HCT116 (cell line): ENCODE data around the gene MT1G. TPM values are rescaled to one million over a fixed set of nuclear protein-coding genes. Genes with fewer than 3 reads are reported as not detected.

Experiments
- ATAC-seq: fragments of 200-7000 bp; cut with Tn5 transposase; 2 replicates; pipeline ENCODE4 v1.9.1; 2020; ENCODE audit warnings: mild to moderate bottlenecking, moderate library complexity
- BruUV-seq: library from RNA; stranded (reverse); fragments of 400-500 nt; replicated peaks from 2 replicates; lab custom pipeline; 2021; lab: Mats Ljungman, UMichigan
- CTCF ChIA-PET: fragments of 300-600 bp; sonication (Branson Sonifier 250); formaldehyde crosslinking; loops from one replicate; lab custom pipeline; 2021; ENCODE audit warnings: antibody characterized with exemption; lab: Charles Lee
- POLR2A ChIA-PET: fragments of 300-600, 350-600 bp; sonication (Branson Sonifier 250); formaldehyde crosslinking; loops from one replicate; lab custom pipeline; 2021; ENCODE audit warnings: antibody characterized with exemption; lab: Charles Lee
- RAD21 ChIA-PET, 2 experiments: fragments of 300-600 bp; sonication (Branson Sonifier 250); formaldehyde crosslinking; loops; one replicate each; lab custom pipeline; 2023; ENCODE audit warnings: low total read pairs in 2 of 2; ENCODE audit not compliant: uncharacterized antibody in 2 of 2, unreplicated experiment in 2 of 2, low non-redundant PET in 1 of 2; lab: Charles Lee
- DNase-seq: peaks from one replicate; pipeline ENCODE4 v3.0.0-alpha.2; 2010; ENCODE audit warnings: low read depth, low spot score
- H2AFZ ChIP-seq: fragments of 200-600 bp; shearing (Covaris generic), sonication (generic); 2 replicates; pipeline ENCODE4 v1.6.1; 2017; ENCODE audit warnings: low read depth, mixed run types, mixed read lengths, antibody characterized with exemption, low read length; ENCODE audit not compliant: poor library complexity, severe bottlenecking
- H3K27ac ChIP-seq: 2 replicates; pipeline ENCODE4 v1.5.1; 2012; ENCODE audit warnings: low read depth, low read length
- H3K27me3 ChIP-seq: fragments of 200-600 bp; sonication (generic); 2 replicates; pipeline ENCODE4 v1.6.1; 2016; ENCODE audit warnings: mixed run types, low read length, mixed read lengths; ENCODE audit not compliant: insufficient read depth
- H3K36me3 ChIP-seq, 2 experiments: fragments of 200-500 bp in 1 of 2; fragments of 200-600 bp in 1 of 2; sonication (Bioruptor generic) in 1 of 2; sonication (generic) in 1 of 2; 2 replicates each; pipeline versions ENCODE4 v1.5.1 to v1.6.1; 2014 to 2016; ENCODE audit warnings: low read length in 2 of 2, inconsistent platforms in 1 of 2, mixed read lengths in 1 of 2, mixed run types in 1 of 2; ENCODE audit not compliant: insufficient read depth in 2 of 2, control insufficient read depth in 1 of 2
- H3K4me1 ChIP-seq, 2 experiments: fragments of 200-600 bp in 1 of 2; sonication (generic) in 1 of 2; 2 replicates each; pipeline versions ENCODE4 v1.5.1 to v1.6.1; 2012 to 2017; ENCODE audit warnings: low read length in 2 of 2, inconsistent platforms in 1 of 2, mild to moderate bottlenecking in 1 of 2, mixed read lengths in 1 of 2, mixed run types in 1 of 2, moderate library complexity in 1 of 2; ENCODE audit not compliant: insufficient read depth in 2 of 2, control insufficient read depth in 1 of 2
- H3K4me2 ChIP-seq: fragments of 200-600 bp; sonication (generic); 2 replicates; pipeline ENCODE4 v1.6.1; 2017; ENCODE audit warnings: mixed run types, low read length, mixed read lengths
- H3K4me3 ChIP-seq, 2 experiments: fragments of 200-600 bp in 1 of 2; sonication (generic) in 1 of 2; replicated peaks in 1 of 2; 2 replicates each; pipeline ENCODE4 v1.5.1; 2011 to 2016; ENCODE audit warnings: low read length in 2 of 2, control low read depth in 1 of 2, low read depth in 1 of 2, mild to moderate bottlenecking in 1 of 2, mixed read lengths in 1 of 2, mixed run types in 1 of 2
- H3K79me2 ChIP-seq: fragments of 200-600 bp; sonication (generic); 2 replicates; pipeline ENCODE4 v1.6.1; 2017; ENCODE audit warnings: mild to moderate bottlenecking, mixed run types, low read length, moderate library complexity, mixed read lengths; ENCODE audit not compliant: insufficient read depth
- H3K9ac ChIP-seq: fragments of 200-600 bp; sonication (generic); 2 replicates; pipeline ENCODE4 v1.6.1; 2016; ENCODE audit warnings: low read length, mixed read lengths
- H3K9me2 ChIP-seq: fragments of 200-600 bp; sonication (generic), shearing (Covaris generic); 2 replicates; pipeline ENCODE4 v1.6.1; 2017; ENCODE audit warnings: mixed run types, mild to moderate bottlenecking, moderate library complexity; ENCODE audit not compliant: insufficient read depth
- H3K9me3 ChIP-seq, 2 experiments: fragments of 200-500 bp in 1 of 2; fragments of 200-600 bp in 1 of 2; sonication (Bioruptor generic) in 1 of 2; sonication (generic) in 1 of 2; 2 replicates each; pipeline ENCODE4 v1.6.1; 2014 to 2017; ENCODE audit warnings: low read length in 2 of 2, mixed read lengths in 2 of 2, inconsistent platforms in 1 of 2, low read depth in 1 of 2, mild to moderate bottlenecking in 1 of 2, mixed run types in 1 of 2, moderate library complexity in 1 of 2; ENCODE audit not compliant: control insufficient read depth in 1 of 2, insufficient read depth in 1 of 2
- H4K20me1 ChIP-seq: fragments of 200-600 bp; sonication (generic), shearing (Covaris generic); 2 replicates; pipeline ENCODE4 v1.6.1; 2017; ENCODE audit warnings: mixed run types, mild to moderate bottlenecking, moderate library complexity; ENCODE audit not compliant: insufficient read depth
- ATF3 ChIP-seq: IDR thresholded peaks from 2 replicates; pipeline ENCODE4 v1.6.1; 2012
- CEBPB ChIP-seq: IDR thresholded peaks from 2 replicates; pipeline ENCODE4 v1.6.1; 2012; ENCODE audit warnings: low read depth
- CTCF ChIP-seq, 3 experiments: fragments of 200-600 bp in 1 of 3; sonication (generic) in 1 of 3; IDR thresholded peaks in 2 of 3; conservative IDR thresholded peaks in 1 of 3; 2 replicates each; pipeline ENCODE4 v1.5.1; 2012 to 2017; ENCODE audit warnings: low read depth in 2 of 3, low read length in 2 of 3, antibody characterized with exemption in 1 of 3, borderline replicate concordance in 1 of 3, control low read depth in 1 of 3, mild to moderate bottlenecking in 1 of 3, mixed read lengths in 1 of 3, mixed run types in 1 of 3, moderate library complexity in 1 of 3; ENCODE audit not compliant: insufficient read depth in 1 of 3
- EGR1 ChIP-seq: IDR thresholded peaks from 2 replicates; pipeline ENCODE4 v1.6.1; 2012; ENCODE audit warnings: low read depth
- ELF1 ChIP-seq: IDR thresholded peaks from 2 replicates; pipeline ENCODE4 v1.6.1; 2012; ENCODE audit warnings: low read depth, borderline replicate concordance
- EZH2 ChIP-seq: fragments of 200-600 bp; sonication (generic); IDR thresholded peaks from 2 replicates; pipeline ENCODE4 v1.6.1; 2017; ENCODE audit warnings: antibody characterized with exemption, mixed run types
- EZH2phosphoT487 ChIP-seq: fragments of 200-600 bp; IDR thresholded peaks from 2 replicates; pipeline ENCODE4 v1.6.1; 2018; ENCODE audit warnings: antibody characterized with exemption, borderline replicate concordance
- FOSL1 ChIP-seq: IDR thresholded peaks from 2 replicates; pipeline ENCODE4 v1.6.1; 2012; ENCODE audit warnings: low read depth
- JUND ChIP-seq: IDR thresholded peaks from 2 replicates; pipeline ENCODE4 v1.6.1; 2012
- MAX ChIP-seq: IDR thresholded peaks from 2 replicates; pipeline ENCODE4 v1.6.1; 2012
- POLR2AphosphoS5 ChIP-seq: IDR thresholded peaks from 2 replicates; pipeline ENCODE4 v1.6.1; 2011; ENCODE audit warnings: mild to moderate bottlenecking, low read depth, low read length, moderate library complexity
- RAD21 ChIP-seq: IDR thresholded peaks from 2 replicates; pipeline ENCODE4 v1.6.1; 2012; ENCODE audit warnings: low read depth, mild to moderate bottlenecking
- REST ChIP-seq: IDR thresholded peaks from 2 replicates; pipeline ENCODE4 v1.6.1; 2012; ENCODE audit warnings: low read depth
- SIN3A ChIP-seq: IDR thresholded peaks from 2 replicates; pipeline ENCODE4 v1.6.1; 2012; ENCODE audit warnings: low read depth
- SRF ChIP-seq: IDR thresholded peaks from 2 replicates; pipeline ENCODE4 v1.6.1; 2012; ENCODE audit warnings: low read depth
- TCF7L2 ChIP-seq: IDR thresholded peaks from 2 replicates; pipeline ENCODE4 v1.7.0; 2011; ENCODE audit warnings: borderline replicate concordance, inconsistent platforms; ENCODE audit not compliant: insufficient read depth, insufficient read length; ENCODE audit errors: extremely low read depth
- YY1 ChIP-seq: IDR thresholded peaks from 2 replicates; pipeline ENCODE4 v1.6.1; 2011; ENCODE audit warnings: low read length, low read depth, moderate library complexity, mild to moderate bottlenecking; ENCODE audit not compliant: insufficient replicate concordance; ENCODE audit errors: extremely low read depth
- ZBTB33 ChIP-seq: IDR thresholded peaks from 2 replicates; pipeline ENCODE4 v1.6.1; 2011; ENCODE audit warnings: mild to moderate bottlenecking, low read length, moderate library complexity; ENCODE audit not compliant: insufficient replicate concordance; ENCODE audit errors: extremely low read depth
- ZFX ChIP-seq: fragments of 450-650 bp; IDR thresholded peaks from 2 replicates; pipeline ENCODE4 v1.6.1; 2017
- ZNF274 ChIP-seq: fragments of 200-500 bp; sonication (Bioruptor generic); IDR thresholded peaks from 2 replicates; pipeline ENCODE4 v1.6.1; 2014; ENCODE audit warnings: mild to moderate bottlenecking, low read depth, low read length, inconsistent platforms
- intact Hi-C: fragments of 100-400 bp; cut with micrococcal nuclease; formaldehyde crosslinking; loops from 2 replicates; pipeline ENCODE4 v1.10.0; 2022
- total RNA-seq: library from RNA; stranded (reverse); gene quantifications from one replicate; pipeline ENCODE4 v1.2.1, GENCODE V29; 2021; ENCODE audit not compliant: unreplicated experiment

Gene MT1G
- total RNA-seq, 1 experiment from 2014 or later, result 1.2 TPM

- peak overlapping the region; percentile 57 for H2AFZ ChIP-seq
- ChIA-PET CTCF (interaction anchor here (1.4 kb wide), 1 partner anchor 76 kb away, joined by 3 read pairs; no protein-coding TSS in a partner anchor), RAD21 (interaction anchor here in 1 of 2 experiments (0.7 to 0.8 kb wide), 2 partner anchors 53 to 54 kb away, joined by 3 read pairs; partner anchors contain the start of gene MT1E), POLR2A (interaction anchor here (0.8 to 1.8 kb wide), 5 partner anchors 25 to 73 kb away, joined by 3 to 6 read pairs (median 4); partner anchors contain the start of genes MT1E and MT2A)
- H3K9ac ChIP-seq, result no peak overlapping the region
- BruUV-seq, result no TSS peak
- no peaks in the 10 kb centered on the region for H3K27me3 ChIP-seq
- H3K36me3 ChIP-seq, result no peaks in the 10 kb centered on the region
- peaks cover 13 to 32% of the 10 kb centered on the region in 2 experiments; a peak in 3 of 4 replicates for H3K4me1 ChIP-seq
- H3K4me3 ChIP-seq, result no peak overlapping the region
- peak; percentile 33; the same call in 1 of the 2 replicates for ATAC-seq
- intact Hi-C loops, result loop anchor here (5.0 kb wide), 2 partner anchors 53 to 1178 kb away; partner anchors contain the start of gene MT1E
- H3K79me2 ChIP-seq, result no peaks in the 10 kb centered on the region
- H3K4me2 ChIP-seq, result peak overlapping the region; percentile 51
- DNase-seq, result peak; percentile 65
- no peak overlapping the region for H3K27ac ChIP-seq
- no peaks in the 10 kb centered on the region for H3K9me3 ChIP-seq
- H3K9me2 ChIP-seq, result no peaks in the 10 kb centered on the region
- no peaks in the 10 kb centered on the region for H4K20me1 ChIP-seq
- TF ChIP-seq SRF, result no peak
- TF ChIP-seq CEBPB, result peak; percentile 83
- TF ChIP-seq EZH2, result no peak
- TF ChIP-seq TCF7L2, result no peak
- TF ChIP-seq ZNF274, result no peak
- TF ChIP-seq POLR2AphosphoS5, result peak; percentile 60
- TF ChIP-seq YY1, result no peak
- TF ChIP-seq ZFX, result no peak
- TF ChIP-seq SIN3A, result 0 out of 2 replicates have a peak, but pooled peaks have one; percentile 34
- TF ChIP-seq ATF3, result no peak
- TF ChIP-seq RAD21, result no peak
- TF ChIP-seq FOSL1, result peak; percentile 68
- no peak for TF ChIP-seq CTCF (IDR thresholded peaks at IDR 0.05 in 2 of 3, conservative IDR thresholded peaks at IDR 0.05 in 1 of 3; ENCODE audit: borderline replicate concordance in 1 of 3, insufficient read depth in 1 of 3, low read depth in 2 of 3, low read length in 2 of 3)
- TF ChIP-seq EZH2phosphoT487, result no peak
- no peak for TF ChIP-seq EGR1
- TF ChIP-seq ZBTB33, result no peak
- peak; percentile 78 for TF ChIP-seq JUND
- no peak for TF ChIP-seq REST
- TF ChIP-seq ELF1, result no peak
- TF ChIP-seq MAX, result peak; percentile 80
Measured at GRCh38 chr16:56679818-56680217, 12.0 kb upstream of the MT1G start.
